ENCODE measurements around the gene ANKUB1.

Gene ANKUB1

DNA sequence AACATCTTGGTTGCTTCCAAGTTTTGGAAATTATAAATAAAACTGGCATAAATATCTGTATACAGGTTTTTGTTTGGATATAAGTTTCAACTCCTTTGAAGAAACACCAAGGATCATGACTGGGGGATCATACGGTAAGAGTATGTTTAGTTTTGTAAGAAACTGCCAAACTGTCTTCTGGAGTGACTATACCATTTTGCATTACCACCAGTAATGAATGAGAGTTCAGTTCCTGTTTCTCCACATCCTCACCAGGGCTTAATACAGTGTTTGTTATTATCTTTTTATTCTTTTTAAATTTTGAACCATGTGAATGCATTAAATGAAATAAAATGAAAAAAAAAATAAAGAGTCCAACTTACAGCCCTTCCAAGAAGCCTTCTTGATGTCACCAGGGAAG is 3.7 kb upstream of the ANKUB1 start:
- no peak overlapping the region for H3K4me3 Mint-ChIP-seq
- ATAC-seq (replicated peaks) (no peak), DNase-seq (no peak)
- no peak overlapping the region for H3K27ac Mint-ChIP-seq
- H3K36me3 Mint-ChIP-seq (ENCODE audit: insufficient read depth) = no peaks in the 10 kb centered on the region
- H3K27me3 Mint-ChIP-seq = peaks cover 35 to 39% of the 10 kb centered on the region in 2 donors
- H3K9me3 Mint-ChIP-seq = no peaks in the 10 kb centered on the region
- H3K4me1 Mint-ChIP-seq (ENCODE audit: low read depth in 2 of 2) = no peaks in the 10 kb centered on the region

DNA sequence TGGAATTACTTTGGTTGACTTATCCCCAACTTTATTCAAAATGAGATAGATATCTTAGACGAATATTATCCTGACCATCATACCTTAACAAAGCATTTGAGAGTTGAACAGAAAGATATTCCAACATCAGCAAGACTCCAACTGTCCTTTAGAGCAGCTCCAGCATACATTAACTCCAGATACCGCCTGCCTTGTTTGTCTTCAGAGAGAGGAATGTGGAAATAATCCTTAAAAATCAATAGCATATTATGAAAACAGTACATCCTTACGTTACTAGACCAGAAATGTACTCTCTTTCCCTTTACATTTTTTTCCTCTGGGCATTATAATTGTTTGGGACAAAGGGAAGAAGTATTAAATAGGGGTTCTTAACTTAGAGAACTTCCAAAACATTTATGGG is 1.7 kb downstream of the ANKUB1 start:
- Mint-ChIP-seq H3K27me3 (peaks cover 48 to 60% of the 10 kb centered on the region in 2 donors), H3K27ac (no peak overlapping the region), H3K9me3 (no peaks in the 10 kb centered on the region), H3K36me3 (ENCODE audit: insufficient read depth) (no peaks in the 10 kb centered on the region), H3K4me3 (no peak overlapping the region), H3K4me1 (ENCODE audit: low read depth in 2 of 2) (no peaks in the 10 kb centered on the region)
- no peak for ATAC-seq (replicated peaks)
- no peak for DNase-seq

DNA sequence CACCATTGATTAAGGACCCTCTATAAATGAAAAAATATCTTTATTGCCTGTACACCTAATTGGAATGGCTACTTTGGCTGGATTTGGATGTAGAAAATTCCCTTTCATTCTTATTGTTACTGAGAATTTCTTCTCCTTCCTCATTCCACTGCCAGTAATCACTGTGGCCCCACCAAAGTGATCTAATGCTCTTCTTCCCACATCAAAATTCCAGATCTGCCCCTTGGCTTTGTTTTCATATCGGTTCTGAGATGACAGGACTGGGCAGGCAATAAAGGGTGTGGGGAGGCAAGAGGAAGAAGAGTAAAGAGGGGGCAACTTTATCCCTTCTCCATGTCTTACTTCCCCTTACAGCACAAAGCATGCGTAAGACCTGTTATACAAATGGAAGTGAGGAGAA is 2.1 kb downstream of the ANKUB1 start:
- H3K27ac Mint-ChIP-seq = no peak overlapping the region
- no peaks in the 10 kb centered on the region for H3K36me3 Mint-ChIP-seq (ENCODE audit: insufficient read depth)
- DNase-seq (no peak), ATAC-seq (replicated peaks) (no peak)
- no peak overlapping the region for H3K4me3 Mint-ChIP-seq
- H3K4me1 Mint-ChIP-seq (ENCODE audit: low read depth in 2 of 2) = no peaks in the 10 kb centered on the region
- peaks cover 52 to 61% of the 10 kb centered on the region in 2 donors for H3K27me3 Mint-ChIP-seq
- H3K9me3 Mint-ChIP-seq = no peaks in the 10 kb centered on the region

DNA sequence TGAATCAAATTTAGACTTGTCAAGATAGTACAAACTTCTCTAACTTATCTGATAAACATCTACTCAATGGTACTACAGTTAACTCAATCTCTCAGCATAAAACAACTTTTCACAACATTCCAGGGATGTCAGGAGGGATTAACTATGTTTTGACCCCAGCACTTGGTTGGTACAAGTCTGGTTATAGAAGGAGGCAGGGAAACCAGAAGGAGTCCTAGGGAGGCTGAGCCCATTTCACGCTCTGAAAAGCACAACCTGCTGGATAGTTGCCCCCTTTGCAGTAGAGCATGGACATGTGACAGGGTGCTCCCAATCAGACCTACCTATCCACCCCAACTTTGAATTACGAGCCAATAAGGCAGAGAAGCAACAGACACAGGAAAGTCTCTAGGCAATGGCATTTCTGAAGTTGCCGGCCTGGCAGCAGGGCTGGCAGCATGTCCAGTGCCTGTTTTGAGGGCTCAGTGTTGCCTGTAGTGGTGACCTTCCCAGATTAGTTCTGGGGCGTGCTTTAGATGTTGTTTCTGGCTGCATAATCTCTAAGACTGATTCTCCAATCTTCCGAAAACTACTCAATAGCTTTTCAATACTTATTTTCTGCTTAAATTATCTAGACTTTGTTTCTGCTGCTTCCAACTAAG is 8.2 kb downstream of the ANKUB1 start:
- H3K27me3 Mint-ChIP-seq = peaks cover 31 to 43% of the 10 kb centered on the region in 2 donors
- DNase-seq = no peak
- no peak overlapping the region for H3K27ac Mint-ChIP-seq
- no peak for ATAC-seq (replicated peaks)
- H3K9me3 Mint-ChIP-seq = no peaks in the 10 kb centered on the region
- no peak overlapping the region for H3K4me3 Mint-ChIP-seq
- no peaks in the 10 kb centered on the region for H3K4me1 Mint-ChIP-seq (ENCODE audit: low read depth in 2 of 2)
- H3K36me3 Mint-ChIP-seq (ENCODE audit: insufficient read depth) = no peaks in the 10 kb centered on the region

DNA sequence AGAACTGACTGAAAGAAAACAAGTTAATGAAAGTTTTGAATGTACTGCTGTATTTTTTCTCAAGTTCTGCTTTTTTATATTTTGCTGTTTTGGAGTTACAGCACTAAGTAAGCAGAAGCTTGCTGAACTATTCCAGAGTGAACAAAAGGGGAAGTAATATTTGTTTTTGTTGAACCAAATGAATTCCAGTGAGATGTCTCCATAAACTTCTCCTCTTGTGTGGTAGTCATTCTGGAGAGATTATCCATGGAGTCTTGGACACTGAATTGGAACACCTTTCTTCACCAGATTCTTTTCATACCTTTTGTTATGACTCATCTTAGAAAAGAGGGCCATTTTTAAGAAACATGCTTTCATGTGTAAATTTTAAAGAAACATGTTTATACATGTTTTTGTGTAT is 8.8 kb downstream of the ANKUB1 start:
- Mint-ChIP-seq H3K4me3 (no peak overlapping the region), H3K27me3 (peaks cover 30 to 43% of the 10 kb centered on the region in 2 donors), H3K4me1 (ENCODE audit: low read depth in 2 of 2) (no peaks in the 10 kb centered on the region), H3K27ac (no peak overlapping the region), H3K36me3 (ENCODE audit: insufficient read depth) (no peaks in the 10 kb centered on the region), H3K9me3 (no peaks in the 10 kb centered on the region)
- DNase-seq (no peak), ATAC-seq (replicated peaks) (no peak)

DNA sequence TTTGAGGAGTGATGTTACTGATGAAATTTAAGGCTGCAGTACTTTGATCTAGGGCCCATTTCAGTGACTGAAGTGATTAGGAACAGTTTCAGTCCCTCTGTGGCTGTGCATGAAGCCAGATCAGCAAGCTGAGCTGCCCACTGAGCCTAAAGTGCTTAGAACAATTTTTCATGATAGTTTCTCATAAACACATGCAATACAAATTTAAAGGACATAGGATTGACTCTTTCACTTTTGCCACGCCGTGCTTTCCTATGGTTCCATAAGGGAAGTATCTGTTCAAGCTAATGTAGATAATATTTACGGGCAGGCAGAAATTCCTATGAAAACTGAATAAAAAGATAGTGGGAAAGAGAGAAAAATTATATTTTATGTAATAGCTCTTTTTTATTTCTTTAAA is 10.6 kb downstream of the ANKUB1 start:
- H3K4me3 Mint-ChIP-seq = no peak overlapping the region
- no peaks in the 10 kb centered on the region for H3K36me3 Mint-ChIP-seq (ENCODE audit: insufficient read depth)
- DNase-seq (no peak), ATAC-seq (replicated peaks) (no peak)
- no peaks in the 10 kb centered on the region for H3K4me1 Mint-ChIP-seq (ENCODE audit: low read depth in 2 of 2)
- H3K27me3 Mint-ChIP-seq = peaks cover 27 to 39% of the 10 kb centered on the region in 2 donors
- H3K27ac Mint-ChIP-seq = no peak overlapping the region
- no peaks in the 10 kb centered on the region for H3K9me3 Mint-ChIP-seq

DNA sequence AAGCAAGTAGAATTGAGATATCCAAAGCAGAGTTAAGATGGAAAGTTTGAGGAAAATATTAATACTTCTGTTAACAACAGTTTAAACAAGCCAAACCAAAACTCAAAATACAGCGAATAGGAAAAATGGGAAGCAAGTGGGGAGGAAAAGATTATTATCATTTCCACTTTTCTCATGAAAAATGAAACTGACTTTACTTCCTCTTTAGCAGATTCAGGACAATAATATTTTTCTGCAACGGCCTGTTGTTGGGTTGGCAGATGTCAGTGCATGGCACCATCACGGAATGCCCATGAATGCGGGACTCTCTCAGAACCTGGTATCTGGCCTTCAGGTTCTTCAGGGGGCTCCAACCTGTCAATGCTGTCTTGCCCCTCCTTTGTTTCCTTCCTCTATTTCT is 11.1 kb downstream of the ANKUB1 start:
- Mint-ChIP-seq H3K27ac (no peak overlapping the region), H3K36me3 (ENCODE audit: insufficient read depth) (no peaks in the 10 kb centered on the region), H3K9me3 (no peaks in the 10 kb centered on the region), H3K27me3 (peaks cover 24 to 33% of the 10 kb centered on the region in 2 donors), H3K4me1 (ENCODE audit: low read depth in 2 of 2) (no peaks in the 10 kb centered on the region), H3K4me3 (no peak overlapping the region)
- ATAC-seq (replicated peaks) = no peak
- no peak for DNase-seq

DNA sequence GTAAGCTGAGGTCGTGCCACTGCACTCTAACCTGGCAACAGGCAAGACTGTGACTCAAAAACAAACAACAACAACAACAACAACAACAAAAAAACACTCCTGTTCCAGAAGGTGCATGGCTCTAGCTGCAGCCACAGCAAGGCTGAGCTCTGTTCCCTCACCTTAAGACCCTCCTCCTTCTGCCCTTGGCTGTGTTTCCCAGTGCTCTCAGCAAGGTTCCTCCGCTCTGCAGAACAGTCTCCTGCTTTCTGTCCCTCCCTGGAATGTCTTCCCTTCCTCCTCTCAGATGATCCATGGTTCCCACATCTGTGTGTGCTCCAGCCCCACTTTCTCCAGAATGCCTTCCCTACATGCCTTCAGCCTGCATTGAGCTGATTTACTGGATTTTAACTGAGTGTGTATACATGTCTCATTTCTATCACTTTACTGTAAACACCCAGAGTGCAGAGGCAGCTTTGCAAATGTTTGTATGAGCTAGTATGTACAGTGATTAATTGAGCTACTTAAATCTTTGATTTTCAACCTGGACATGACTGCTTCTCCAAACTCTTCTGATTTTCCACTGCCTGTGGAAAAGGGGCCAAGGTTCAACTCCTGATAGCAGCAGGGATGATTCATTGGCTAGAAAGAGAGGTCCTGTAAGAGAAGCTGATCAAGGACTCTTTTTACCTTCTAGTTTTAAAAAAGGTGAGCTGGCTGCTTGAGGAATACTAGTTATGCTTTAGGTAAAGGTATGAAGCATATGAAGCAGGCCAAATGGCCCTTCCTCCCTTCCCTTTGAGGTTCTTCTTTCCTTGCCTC is 14.7 kb downstream of the ANKUB1 start:
- Mint-ChIP-seq H3K36me3 (ENCODE audit: insufficient read depth) (no peaks in the 10 kb centered on the region), H3K27ac (no peak overlapping the region)
- ATAC-seq (replicated peaks) = no peak

DNA sequence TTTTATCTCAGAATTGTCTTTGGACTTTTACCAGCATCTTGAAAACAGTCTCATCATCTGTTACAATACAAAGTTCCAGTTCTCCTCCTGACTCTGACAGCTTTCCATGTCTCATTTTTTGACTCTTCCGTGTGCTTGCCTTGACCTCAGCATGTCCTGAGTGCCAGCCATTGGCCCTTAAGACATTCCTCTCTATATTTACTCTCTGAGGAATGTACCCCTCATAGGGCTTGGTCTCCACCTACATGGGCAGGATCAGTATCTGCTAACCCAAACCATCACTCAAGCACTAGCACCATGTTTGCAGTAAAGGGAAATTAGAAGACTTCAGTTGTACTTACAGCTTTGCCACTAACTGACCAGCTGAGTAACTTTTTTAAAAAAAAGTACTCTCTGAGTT is 16.2 kb downstream of the ANKUB1 start:
- Mint-ChIP-seq H3K36me3 (ENCODE audit: insufficient read depth) (no peaks in the 10 kb centered on the region), H3K27ac (no peak overlapping the region), H3K27me3 (peaks cover 23 to 25% of the 10 kb centered on the region in 2 donors), H3K4me3 (no peak overlapping the region), H3K4me1 (ENCODE audit: low read depth in 2 of 2) (no peaks in the 10 kb centered on the region), H3K9me3 (no peaks in the 10 kb centered on the region)
- DNase-seq = no peak
- no peak for ATAC-seq (replicated peaks)

More for the DNA sequence above, 14.7 kb downstream of the ANKUB1 start:
- H3K9me3 Mint-ChIP-seq = no peaks in the 10 kb centered on the region
- no peaks in the 10 kb centered on the region for H3K4me1 Mint-ChIP-seq (ENCODE audit: low read depth in 2 of 2)
- H3K4me3 Mint-ChIP-seq = no peak overlapping the region
- peaks cover 16 to 17% of the 10 kb centered on the region in 2 donors for H3K27me3 Mint-ChIP-seq
- DNase-seq = no peak

DNA sequence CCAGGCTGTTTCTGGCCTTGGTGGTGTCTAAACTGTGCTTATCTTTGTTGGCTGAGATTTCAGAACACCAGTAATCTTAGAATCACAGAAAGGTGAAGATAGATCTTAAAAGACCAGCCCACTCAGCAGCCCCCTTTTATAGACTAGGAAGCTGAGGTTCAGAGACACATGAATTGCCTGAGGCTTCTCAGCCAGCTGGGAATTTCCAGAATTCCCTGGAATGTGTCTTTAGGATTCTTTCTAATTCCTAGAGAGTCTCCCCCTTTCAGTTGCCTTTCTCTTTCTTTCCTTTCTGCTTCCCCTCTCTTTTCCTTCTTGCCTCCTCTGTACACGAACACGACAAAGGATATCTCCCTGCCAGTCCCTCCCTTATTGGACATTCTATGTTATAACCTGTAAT is 19.5 kb downstream of the ANKUB1 start:
- Mint-ChIP-seq H3K4me1 (ENCODE audit: low read depth in 2 of 2) (no peaks in the 10 kb centered on the region), H3K36me3 (ENCODE audit: insufficient read depth) (no peaks in the 10 kb centered on the region), H3K4me3 (no peak overlapping the region), H3K27me3 (peaks cover 15 to 25% of the 10 kb centered on the region in 2 donors), H3K9me3 (no peaks in the 10 kb centered on the region), H3K27ac (no peak overlapping the region)
- DNase-seq = no peak
- no peak for ATAC-seq (replicated peaks)

DNA sequence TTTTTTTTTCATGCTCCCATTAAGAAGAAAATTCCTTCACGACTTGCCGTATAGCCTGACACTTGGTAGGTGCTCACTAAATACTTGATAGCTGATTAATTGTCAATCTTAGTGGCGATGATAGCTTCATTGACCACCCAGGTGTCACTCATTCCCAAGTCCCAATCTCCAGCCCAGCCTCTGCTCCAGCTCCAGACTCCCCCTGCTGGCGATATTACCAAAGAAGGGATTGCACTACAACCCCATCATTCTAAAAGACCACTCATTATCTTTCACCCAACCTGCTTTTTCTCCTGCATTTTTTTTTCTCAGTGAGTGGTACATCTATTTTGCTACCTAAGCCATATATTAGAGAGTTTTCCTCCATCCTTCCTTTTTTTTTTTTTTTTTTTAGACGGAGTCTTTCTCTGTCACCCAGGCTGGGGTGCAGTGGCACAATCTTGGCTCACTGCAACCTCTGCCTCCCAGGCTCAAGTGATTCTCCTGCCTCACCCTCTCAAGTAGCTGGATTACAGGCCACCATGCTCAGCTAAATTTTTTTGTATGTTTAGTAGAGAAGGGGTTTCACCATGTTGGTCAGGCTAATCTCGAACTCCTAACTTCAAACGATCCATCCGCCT is 20.6 kb downstream of the ANKUB1 start:
- H3K4me3 Mint-ChIP-seq = no peak overlapping the region
- no peaks in the 10 kb centered on the region for H3K9me3 Mint-ChIP-seq
- no peaks in the 10 kb centered on the region for H3K4me1 Mint-ChIP-seq (ENCODE audit: low read depth in 2 of 2)
- peak; percentile 40 for ATAC-seq (replicated peaks)
- peaks cover 19 to 25% of the 10 kb centered on the region in 2 donors for H3K27me3 Mint-ChIP-seq
- no peak overlapping the region for H3K27ac Mint-ChIP-seq
- H3K36me3 Mint-ChIP-seq (ENCODE audit: insufficient read depth) = no peaks in the 10 kb centered on the region
- DNase-seq = peak; percentile 25 to 34 (median 30)

DNA sequence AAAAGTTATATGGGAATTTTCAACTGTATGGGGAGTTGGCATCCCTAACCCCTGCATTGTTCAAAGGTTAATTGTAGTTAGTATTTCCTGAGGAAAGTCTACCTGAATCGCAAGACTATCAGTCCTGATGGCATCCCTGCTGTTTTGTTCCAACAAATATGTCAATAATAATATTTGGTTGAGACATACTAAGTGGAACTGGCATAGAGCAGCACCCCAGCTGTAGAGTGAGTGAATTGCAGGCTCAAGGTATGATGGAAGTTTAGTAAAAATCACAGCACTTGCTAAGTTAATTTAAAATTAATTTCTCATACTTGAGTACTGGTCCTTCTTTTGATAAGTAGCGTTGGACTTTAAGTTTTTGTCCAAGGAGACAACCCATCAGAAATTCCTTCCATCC is 22.1 kb downstream of the ANKUB1 start:
- H3K4me1 Mint-ChIP-seq (ENCODE audit: low read depth in 2 of 2) = no peaks in the 10 kb centered on the region
- no peak overlapping the region for H3K27ac Mint-ChIP-seq
- no peaks in the 10 kb centered on the region for H3K36me3 Mint-ChIP-seq (ENCODE audit: insufficient read depth)
- H3K27me3 Mint-ChIP-seq = peaks cover 26 to 33% of the 10 kb centered on the region in 2 donors
- no peaks in the 10 kb centered on the region for H3K9me3 Mint-ChIP-seq
- ATAC-seq (replicated peaks) (no peak), DNase-seq (no peak)
- H3K4me3 Mint-ChIP-seq = no peak overlapping the region

DNA sequence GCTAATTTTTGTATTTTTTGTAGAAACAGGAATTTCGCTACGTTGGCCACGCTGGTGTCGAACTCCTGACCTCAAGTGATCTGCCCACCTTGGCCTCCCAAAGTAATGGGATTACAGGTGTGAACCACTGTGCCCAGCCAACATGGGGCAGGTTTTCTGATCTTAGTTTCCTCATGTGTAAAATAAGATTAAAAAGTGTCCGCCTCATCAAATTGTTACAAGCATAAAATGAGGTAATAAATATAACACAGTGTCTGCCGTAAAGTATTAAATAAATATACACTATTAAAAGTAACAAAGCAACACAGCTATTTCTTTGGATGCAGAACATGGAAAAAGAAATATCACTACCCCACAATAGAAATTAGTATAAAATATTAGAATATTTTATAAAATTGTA is 23.6 kb downstream of the ANKUB1 start:
- DNase-seq = no peak
- no peak for ATAC-seq (replicated peaks)
- no peaks in the 10 kb centered on the region for H3K4me1 Mint-ChIP-seq (ENCODE audit: low read depth in 2 of 2)
- H3K36me3 Mint-ChIP-seq (ENCODE audit: insufficient read depth) = no peaks in the 10 kb centered on the region
- H3K27ac Mint-ChIP-seq = no peak overlapping the region
- no peak overlapping the region for H3K4me3 Mint-ChIP-seq
- H3K9me3 Mint-ChIP-seq = no peaks in the 10 kb centered on the region
- peaks cover 26 to 33% of the 10 kb centered on the region in 2 donors for H3K27me3 Mint-ChIP-seq

DNA sequence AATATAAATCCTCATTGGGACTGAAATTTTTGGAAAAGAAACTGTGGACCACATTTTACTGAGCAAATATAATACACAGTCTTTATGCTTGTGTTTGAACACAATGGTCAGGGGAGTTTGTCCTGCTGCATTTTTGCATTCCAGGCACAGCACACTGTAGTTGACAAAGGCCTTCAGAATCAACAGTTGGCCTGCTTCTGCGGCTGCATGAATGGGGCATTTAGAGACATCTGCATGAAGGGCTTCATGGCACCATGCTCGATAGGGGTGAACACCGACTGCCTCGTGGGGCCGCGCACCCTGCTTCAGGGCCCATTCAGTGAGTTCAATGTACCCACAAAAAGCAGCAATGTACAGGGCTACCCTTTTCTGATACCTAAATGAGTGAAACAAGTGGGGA is 24.6 kb downstream of the ANKUB1 start:
- Mint-ChIP-seq H3K4me1 (ENCODE audit: low read depth in 2 of 2) (no peaks in the 10 kb centered on the region), H3K4me3 (no peak overlapping the region), H3K9me3 (no peaks in the 10 kb centered on the region), H3K27me3 (peaks cover 26 to 33% of the 10 kb centered on the region in 2 donors), H3K36me3 (ENCODE audit: insufficient read depth) (no peaks in the 10 kb centered on the region), H3K27ac (no peak overlapping the region)
- ATAC-seq (replicated peaks) (no peak), DNase-seq (no peak)
